Natural killer cell (primary cell): ENCODE data around the gene DTX3. TPM values are rescaled to one million over a fixed set of nuclear protein-coding genes. Genes with fewer than 3 reads are reported as not detected.

ENCODE experiments used
- ATAC-seq, 3 donors: fragments of 150-1000 bp in 2 of 3; fragments of 200-7000 bp in 1 of 3; cut with Tn5 transposase; 1 replicate in 1 of 3; 2 replicates in 2 of 3; pipeline ENCODE4 v1.10.0; 2021; ENCODE audit warnings: mild to moderate bottlenecking in 2 of 3, moderate library complexity in 2 of 3
- DNase-seq, 2 donors: peaks; one replicate each; pipeline versions ENCODE4 v3.0.0 to v3.0.0-alpha.2; 2013 to 2021; ENCODE audit warnings: mixed read lengths in 1 of 2
- H3K27ac ChIP-seq: one replicate; pipeline ENCODE4 v1.5.1; 2013; ENCODE audit warnings: mild to moderate bottlenecking, low read length
- H3K27me3 ChIP-seq: one replicate; pipeline ENCODE4 v1.6.1; 2013; ENCODE audit warnings: low read length; ENCODE audit not compliant: control insufficient read depth, insufficient read depth
- H3K36me3 ChIP-seq: one replicate; pipeline ENCODE4 v1.6.1; 2013; ENCODE audit warnings: low read length; ENCODE audit not compliant: control insufficient read depth, insufficient read depth
- H3K4me1 ChIP-seq: one replicate; pipeline ENCODE4 v1.6.1; 2013; ENCODE audit warnings: low read length; ENCODE audit not compliant: control insufficient read depth, insufficient read depth
- H3K4me3 ChIP-seq: one replicate; pipeline ENCODE4 v1.5.1; 2013; ENCODE audit warnings: low read length
- H3K9me3 ChIP-seq: one replicate; pipeline ENCODE4 v1.6.1; 2013; ENCODE audit warnings: low read length; ENCODE audit not compliant: control insufficient read depth, insufficient read depth
- H3K27ac Mint-ChIP-seq, 2 donors: one replicate each; pipeline ENCODE4 v1.8.0; 2022; ENCODE audit warnings: mild to moderate bottlenecking in 2 of 2, mixed read lengths in 2 of 2, moderate library complexity in 1 of 2
- H3K27me3 Mint-ChIP-seq, 2 donors: one replicate each; pipeline ENCODE4 v1.8.0; 2022; ENCODE audit warnings: low read depth in 2 of 2, mixed read lengths in 2 of 2
- H3K36me3 Mint-ChIP-seq: one replicate; pipeline ENCODE4 v1.8.0; 2022; ENCODE audit warnings: mixed read lengths
- H3K4me1 Mint-ChIP-seq, 2 donors: one replicate each; pipeline ENCODE4 v1.8.0; 2022; ENCODE audit warnings: mixed read lengths in 2 of 2
- H3K4me3 Mint-ChIP-seq: one replicate; pipeline ENCODE4 v1.8.0; 2022; ENCODE audit warnings: mild to moderate bottlenecking, moderate library complexity, mixed read lengths
- H3K9me3 Mint-ChIP-seq, 2 donors: one replicate each; pipeline ENCODE4 v1.8.0; 2022; ENCODE audit warnings: mixed read lengths in 2 of 2
- WGBS: methylation state at CpG from one replicate; pipeline ENCODE4 v1.1.7; 2013; ENCODE audit warnings: missing lambda C conversion rate; ENCODE audit not compliant: insufficient coverage; 5-methylcytosine and 5-hydroxymethylcytosine counted together
- intact Hi-C: fragments of 100-400 bp; cut with micrococcal nuclease; formaldehyde crosslinking; loops from one replicate; pipeline ENCODE4 v1.14.2; 2022
- total RNA-seq, 4 donors: library from RNA; stranded (reverse); fragments of 120-200 nt in 1 of 4; gene quantifications; one replicate each; pipeline versions ENCODE4 v1.2.3 to v1.2.4, GENCODE V29; 2013 to 2022
- TF ChIP-seq, protein P1 (sequence below): fragments of 200-600 bp; IDR thresholded peaks from one replicate; pipeline ENCODE4 v1.8.0; 2022; ENCODE audit warnings: antibody characterized with exemption

The DTX3 gene
- total RNA-seq, 3 donors from 2014 or later (not counting 1 experiment from before 2014, with no cell fraction given) = 65.1 to 81.1 (median 77.0) TPM

DNA sequence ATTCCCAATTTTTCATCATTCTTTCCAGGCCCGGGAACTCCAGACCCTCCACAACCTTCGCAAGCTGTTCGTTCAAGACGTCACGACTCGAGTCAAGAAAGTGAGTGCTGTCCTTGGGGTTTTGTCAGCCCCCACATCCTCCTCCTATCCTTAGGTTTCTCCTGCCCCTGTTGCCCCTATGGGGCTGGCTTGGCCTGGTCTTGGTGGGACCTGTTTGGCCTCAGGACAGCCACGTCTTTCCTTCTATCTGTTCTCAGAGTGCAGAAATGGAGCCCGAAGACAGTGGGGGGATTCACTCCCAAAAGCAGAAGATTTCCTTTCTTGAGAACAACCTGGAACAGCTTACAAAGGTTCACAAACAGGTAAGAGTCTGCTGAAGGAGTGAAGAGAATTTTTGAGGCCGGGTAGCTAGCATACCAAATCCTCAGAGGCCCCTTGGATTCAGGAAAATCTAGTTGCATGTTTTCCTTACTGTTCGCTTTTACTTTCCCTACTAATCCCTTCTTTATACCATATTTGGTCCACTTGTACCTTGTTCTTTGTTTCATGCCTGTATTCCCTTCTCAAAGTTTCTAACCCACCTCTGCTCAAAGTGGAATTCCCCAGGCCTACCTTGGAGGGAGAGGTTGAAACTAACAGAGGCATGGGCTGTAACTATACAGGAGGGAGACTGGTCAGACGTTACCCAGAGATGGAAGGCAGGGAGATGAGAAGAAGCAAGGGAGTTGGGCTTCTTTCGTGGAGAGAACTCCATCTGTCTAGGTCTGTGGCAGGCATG, 26.5 kb upstream of the DTX3 start:
- intact Hi-C loops = no loop called here
- Mint-ChIP-seq H3K4me3 (no peak overlapping the region), H3K36me3 (peaks cover 3% of the 10 kb centered on the region), H3K9me3 (no peaks in the 10 kb centered on the region), H3K4me1 (peaks cover 2% of the 10 kb centered on the region in 2 donors), H3K27me3 (peaks cover 9 to 14% of the 10 kb centered on the region in 2 donors), H3K27ac (no peak overlapping the region)
- WGBS = 91% methylated on average over 12 of the region's 12 CpGs
- H3K4me3 ChIP-seq = no peak overlapping the region
- H3K27ac ChIP-seq = no peak overlapping the region
- ATAC-seq (no peak), DNase-seq (no peak)
- no peaks in the 10 kb centered on the region for H3K36me3 ChIP-seq
- TF ChIP-seq, protein P1, sequence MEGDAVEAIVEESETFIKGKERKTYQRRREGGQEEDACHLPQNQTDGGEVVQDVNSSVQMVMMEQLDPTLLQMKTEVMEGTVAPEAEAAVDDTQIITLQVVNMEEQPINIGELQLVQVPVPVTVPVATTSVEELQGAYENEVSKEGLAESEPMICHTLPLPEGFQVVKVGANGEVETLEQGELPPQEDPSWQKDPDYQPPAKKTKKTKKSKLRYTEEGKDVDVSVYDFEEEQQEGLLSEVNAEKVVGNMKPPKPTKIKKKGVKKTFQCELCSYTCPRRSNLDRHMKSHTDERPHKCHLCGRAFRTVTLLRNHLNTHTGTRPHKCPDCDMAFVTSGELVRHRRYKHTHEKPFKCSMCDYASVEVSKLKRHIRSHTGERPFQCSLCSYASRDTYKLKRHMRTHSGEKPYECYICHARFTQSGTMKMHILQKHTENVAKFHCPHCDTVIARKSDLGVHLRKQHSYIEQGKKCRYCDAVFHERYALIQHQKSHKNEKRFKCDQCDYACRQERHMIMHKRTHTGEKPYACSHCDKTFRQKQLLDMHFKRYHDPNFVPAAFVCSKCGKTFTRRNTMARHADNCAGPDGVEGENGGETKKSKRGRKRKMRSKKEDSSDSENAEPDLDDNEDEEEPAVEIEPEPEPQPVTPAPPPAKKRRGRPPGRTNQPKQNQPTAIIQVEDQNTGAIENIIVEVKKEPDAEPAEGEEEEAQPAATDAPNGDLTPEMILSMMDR = no peak
- no peaks in the 10 kb centered on the region for H3K9me3 ChIP-seq
- H3K27me3 ChIP-seq = no peaks in the 10 kb centered on the region
- H3K4me1 ChIP-seq = no peaks in the 10 kb centered on the region

DNA sequence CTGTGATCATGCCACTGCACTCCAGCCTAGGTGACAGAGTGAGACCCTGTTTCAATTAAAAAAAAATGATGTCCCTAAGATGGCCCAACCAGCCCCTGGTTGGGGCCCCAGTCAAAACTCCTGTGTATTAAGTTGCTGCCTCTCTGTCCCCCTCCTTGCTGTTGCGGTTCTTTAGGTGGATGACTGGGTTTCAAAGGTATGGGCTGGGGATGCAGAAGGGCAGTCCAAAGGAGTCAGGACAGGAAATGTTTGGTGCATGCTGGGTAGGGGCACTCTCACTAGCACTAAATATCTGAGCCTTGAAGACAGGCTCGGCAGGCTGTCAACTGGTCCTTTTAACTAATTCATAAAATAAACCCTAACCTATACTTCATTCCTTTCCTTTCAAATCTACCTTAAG, 25.6 kb upstream of the DTX3 start:
- TF ChIP-seq, protein P1 = no peak
- no peak overlapping the region for H3K27ac ChIP-seq
- no peaks in the 10 kb centered on the region for H3K27me3 ChIP-seq
- Mint-ChIP-seq H3K27ac (no peak overlapping the region), H3K27me3 (peaks cover 13 to 20% of the 10 kb centered on the region in 2 donors), H3K4me1 (peaks cover 8 to 9% of the 10 kb centered on the region in 2 donors), H3K36me3 (peaks cover 6% of the 10 kb centered on the region), H3K9me3 (no peaks in the 10 kb centered on the region), H3K4me3 (no peak overlapping the region)
- H3K36me3 ChIP-seq = no peaks in the 10 kb centered on the region
- intact Hi-C loops = no loop called here
- no peak for ATAC-seq
- H3K4me3 ChIP-seq = no peak overlapping the region
- no peak for DNase-seq
- H3K9me3 ChIP-seq = no peaks in the 10 kb centered on the region
- WGBS = 88% methylated on average over 2 of the region's 2 CpGs
- H3K4me1 ChIP-seq = no peaks in the 10 kb centered on the region

DNA sequence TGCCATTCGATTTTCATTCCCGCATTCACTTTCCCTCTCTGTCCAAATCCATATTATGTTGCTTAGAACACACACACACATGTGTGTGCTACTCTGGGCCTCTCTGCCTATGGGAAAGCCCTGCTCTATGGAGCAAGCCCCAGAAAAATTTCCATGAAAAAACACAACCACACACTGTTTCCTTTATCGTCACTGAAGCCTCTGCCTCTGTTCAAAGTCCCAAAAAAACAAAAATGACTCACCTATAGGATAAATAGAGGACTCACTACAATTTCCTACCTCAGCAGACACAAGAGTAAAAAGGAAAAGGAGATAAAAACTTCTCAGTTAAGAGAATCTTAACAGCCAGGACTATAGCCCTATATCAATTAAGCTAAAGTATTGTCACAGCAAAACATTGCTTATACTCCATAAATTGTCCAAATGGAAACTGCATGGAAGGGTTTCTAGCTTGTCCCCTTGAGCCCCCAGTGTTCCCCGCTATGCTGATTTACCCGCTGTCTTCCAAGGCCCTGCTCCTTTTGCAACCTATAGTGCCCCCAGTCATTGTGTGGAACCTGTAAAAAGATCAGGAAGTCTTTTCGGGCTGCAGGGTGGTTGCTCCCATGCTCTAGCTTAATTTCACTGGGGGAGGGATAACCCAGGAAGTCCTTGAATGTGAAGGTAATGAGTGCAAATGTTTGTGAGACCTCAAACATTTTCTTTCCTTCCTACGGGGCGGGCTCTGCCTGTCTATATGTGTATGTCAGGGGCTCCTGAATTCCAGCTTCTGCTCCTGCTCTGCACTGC, 24.8 kb upstream of the DTX3 start:
- H3K27me3 Mint-ChIP-seq = peaks cover 13 to 20% of the 10 kb centered on the region in 2 donors
- H3K4me3 Mint-ChIP-seq = no peak overlapping the region
- no peaks in the 10 kb centered on the region for H3K9me3 Mint-ChIP-seq
- H3K4me3 ChIP-seq = no peak overlapping the region
- DNase-seq = no peak
- 91% methylated on average over 8 of the region's 8 CpGs for WGBS
- H3K4me1 ChIP-seq = no peaks in the 10 kb centered on the region
- ATAC-seq = no peak
- TF ChIP-seq, protein P1 = no peak
- no peaks in the 10 kb centered on the region for H3K27me3 ChIP-seq
- H3K27ac ChIP-seq = no peak overlapping the region
- peaks cover 6% of the 10 kb centered on the region for H3K36me3 Mint-ChIP-seq
- intact Hi-C loops = no loop called here
- no peaks in the 10 kb centered on the region for H3K9me3 ChIP-seq
- H3K27ac Mint-ChIP-seq = no peak overlapping the region
- peaks cover 8 to 9% of the 10 kb centered on the region in 2 donors for H3K4me1 Mint-ChIP-seq
- no peaks in the 10 kb centered on the region for H3K36me3 ChIP-seq
